Measurements from ENCODE around the gene SP5. TPM values are rescaled to one million over a fixed set of nuclear protein-coding genes. Genes with fewer than 3 reads are reported as not detected.

SP5 gene
- total and polyA plus RNA-seq, 10 of the 15 experiments (the other 5 are each of a cell fraction or from before 2014, with no cell fraction given) = not detected

- TF ChIP-seq FOS (IDR thresholded peaks at IDR 0.05; ENCODE audit: borderline replicate concordance, extremely low read depth, insufficient read length) = no peak
Observed at GRCh38 chr2:170689481-170689880, 25.7 kb upstream of the SP5 start (continued).

DNA sequence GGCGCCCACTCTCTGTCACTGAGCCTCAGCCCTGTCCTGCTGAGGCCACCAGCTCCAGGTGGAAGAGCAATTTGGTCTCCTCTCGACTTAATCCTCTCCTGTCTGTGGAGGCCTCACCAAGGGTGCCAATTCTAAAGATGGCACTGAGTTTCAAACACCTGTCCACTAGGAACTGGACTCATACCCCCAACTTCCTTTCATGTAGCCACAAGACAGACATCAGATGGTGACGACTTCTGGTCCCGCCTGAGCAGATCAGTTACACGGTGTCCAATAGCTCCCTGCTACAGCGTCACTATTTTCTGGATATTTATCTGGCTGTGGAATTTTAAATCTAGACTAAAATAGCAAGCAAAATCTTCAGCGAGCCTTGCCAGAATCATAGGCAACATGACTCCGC is 24.5 kb upstream of the SP5 start:
- no peak for ATAC-seq
- Histone ChIP-seq H3K36me3 (ENCODE audit: control insufficient read depth in 2 of 2, insufficient read depth in 2 of 2, low read length in 1 of 2) (no peaks in the 10 kb centered on the region), H3K4me2 (ENCODE audit: control insufficient read depth, insufficient read depth) (no peak overlapping the region), H3K9ac (ENCODE audit: control insufficient read depth, insufficient read depth, low read length) (no peak overlapping the region), H3K9me3 (replicated peaks; ENCODE audit: control insufficient read depth, insufficient read depth, low read length) (no peaks in the 10 kb centered on the region), H3K4me3 (no peak overlapping the region), H3K27ac (ENCODE audit: control insufficient read depth, insufficient read depth) (no peak overlapping the region), H2AFZ (ENCODE audit: control insufficient read depth, low read depth, low read length) (no peak overlapping the region), H4K20me1 (ENCODE audit: control insufficient read depth, insufficient read depth) (no peaks in the 10 kb centered on the region), H3K79me2 (ENCODE audit: control insufficient read depth, insufficient read depth, low read length) (no peaks in the 10 kb centered on the region), H3K27me3 (replicated peaks in 1 of 2; ENCODE audit: control insufficient read depth in 2 of 2, insufficient read depth in 2 of 2, low read length in 1 of 2) (no peaks in the 10 kb centered on the region; a peak in 1 of 4 replicates), H3K4me1 (ENCODE audit: control insufficient read depth, insufficient read depth, low read length) (no peaks in the 10 kb centered on the region)
- SMC1A ChIA-PET (ENCODE audit: uncharacterized antibody, unreplicated experiment) = no interaction called here
- no peak for TF ChIP-seq ZNF24 (IDR thresholded peaks at IDR 0.05)
- no peak for TF ChIP-seq SREBF1 (IDR thresholded peaks at IDR 0.05; ENCODE audit: low read length)
- TF ChIP-seq SMC3 (IDR thresholded peaks at IDR 0.05; ENCODE audit: borderline replicate concordance, low read length) = no peak
- TF ChIP-seq POLR2A (IDR thresholded peaks at IDR 0.05; ENCODE audit: low read depth, low read length) = no peak
- no peak for TF ChIP-seq EGR1 (IDR thresholded peaks at IDR 0.05; ENCODE audit: borderline replicate concordance in 1 of 2, low read depth in 2 of 2, low read length in 2 of 2)
- no peak for TF ChIP-seq RCOR1 (conservative IDR thresholded peaks at IDR 0.05; ENCODE audit: low read depth, low read length)
- TF ChIP-seq ZBTB11 (CRISPR knock-in tag; IDR thresholded peaks at IDR 0.05) = no peak
- no peak for TF ChIP-seq YBX1 (IDR thresholded peaks at IDR 0.05)
- TF ChIP-seq MXI1 (IDR thresholded peaks at IDR 0.05; ENCODE audit: low read depth, low read length) = no peak
- no peak for TF ChIP-seq KAT2A (conservative IDR thresholded peaks at IDR 0.05; ENCODE audit: control insufficient read depth, low read depth, low read length)
- POLR2A ChIA-PET = no interaction called here
- DNase-seq (ENCODE audit: low read depth, low spot score) = no peak
- no TSS peak for BruUV-seq (replicated peaks)
- in situ Hi-C loops (cut with MboI) (no loop called here), intact Hi-C loops (cut with micrococcal nuclease; ENCODE audit: unreplicated experiment) (no loop called here)
- RAD21 ChIA-PET (ENCODE audit: unreplicated experiment) = no interaction called here
- CTCF ChIA-PET = no interaction called here
- FAIRE-seq = no peak
- 43% methylated on average over 8 of the region's 8 CpGs for WGBS (ENCODE audit: insufficient coverage, insufficient replicate concordance, low lambda C conversion rate, missing lambda C conversion rate)

Measured in GM12878 (cell line).